ENCODE data around the gene OR2T29.
"Not testable (repeated sequence)": the region's sequence is repeated elsewhere in the genome, so short reads cannot be mapped to it uniquely, and the experiment has no call there.

OR2T29 gene

DNA sequence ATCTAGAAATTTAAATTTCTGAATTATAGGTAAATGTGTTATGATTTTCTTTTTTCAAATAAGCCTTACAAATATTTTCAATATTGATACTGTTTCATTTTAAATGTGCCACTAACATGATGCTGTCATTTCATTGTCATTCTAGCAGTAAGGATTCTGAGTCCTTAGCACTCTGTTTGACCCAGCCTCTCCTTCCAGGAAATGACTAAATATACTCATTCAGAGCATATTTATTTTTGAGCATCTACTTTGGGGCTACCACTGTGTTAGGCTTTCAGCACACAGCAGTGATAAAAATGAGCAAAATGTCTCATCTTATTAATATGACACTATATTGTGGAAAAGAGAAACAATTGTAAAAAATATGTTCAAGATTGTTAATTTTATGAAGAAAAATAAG, 52.4 kb downstream of the OR2T29 start:
- not testable (repeated sequence) for DNase-seq (ENCODE audit: low read depth in 2 of 2)

DNA sequence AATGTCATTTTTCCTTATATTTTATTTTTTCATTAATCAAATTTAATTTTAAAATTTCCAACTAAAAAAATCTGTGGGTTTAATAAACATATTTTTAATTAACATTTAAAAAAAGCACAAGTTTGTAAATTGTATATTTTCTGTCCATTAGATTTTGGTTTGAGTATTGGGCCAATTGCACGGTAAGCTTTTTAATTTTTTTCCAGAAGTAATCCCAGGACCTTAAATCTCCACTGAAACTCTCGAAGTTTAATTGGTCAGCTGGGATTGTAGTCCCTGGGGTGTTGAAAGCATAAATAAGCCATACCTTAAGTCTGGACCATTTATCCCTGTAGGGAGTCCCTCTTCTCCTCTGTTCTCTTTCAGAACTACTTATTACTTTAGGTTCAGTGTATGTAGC, 54.8 kb downstream of the OR2T29 start, which contains the start of gene OR2G6:
Gene OR2G6 (plus strand): TSS at position 301 of the 400 bp plus-strand sequence. CDS start 13,574 bp downstream, outside the sequence.
- DNase-seq (ENCODE audit: low read depth in 2 of 2), result not testable (repeated sequence)
